ENCODE data around the gene MCRIP2.

Gene MCRIP2

DNA sequence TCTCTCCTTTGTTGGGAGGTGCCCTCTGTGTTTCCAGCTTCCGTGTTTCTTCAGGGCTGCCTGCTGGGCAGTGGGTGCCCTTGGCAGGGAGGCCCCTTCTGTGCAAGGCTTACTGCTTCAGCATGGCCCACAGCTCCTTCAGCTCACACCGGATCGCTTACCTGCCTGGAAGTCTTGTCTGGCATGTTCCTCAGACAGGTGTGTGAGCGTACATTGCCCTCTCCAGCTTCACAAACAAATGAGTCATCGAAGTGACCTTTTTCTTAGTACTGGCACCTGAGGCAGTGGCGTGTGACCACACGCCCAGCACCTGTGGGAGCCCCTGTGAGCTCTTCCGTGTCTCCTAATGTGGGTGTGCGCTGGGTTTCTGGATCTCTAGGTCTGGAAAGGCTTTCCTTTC, 48.2 kb upstream of the MCRIP2 start:
- no peaks in the 10 kb centered on the region for H3K36me3 ChIP-seq (replicated peaks; ENCODE audit: insufficient read depth, low read length)
- H4K20me1 ChIP-seq (ENCODE audit: insufficient read depth, low read length) = no peaks in the 10 kb centered on the region
- no peak overlapping the region for H3K4me2 ChIP-seq (ENCODE audit: low read depth, low read length)
- peaks cover 74% of the 10 kb centered on the region for H3K79me2 ChIP-seq (ENCODE audit: low read length)
- H3K4me3 ChIP-seq (ENCODE audit: low read length) = no peak overlapping the region
- no peaks in the 10 kb centered on the region for H3K27me3 ChIP-seq (replicated peaks; ENCODE audit: insufficient read depth, low read length)
- H3F3A ChIP-seq (ENCODE audit: insufficient read depth, low read length) = peaks cover 4% of the 10 kb centered on the region; the same call in 1 of the 2 replicates
- H3K4me1 ChIP-seq (ENCODE audit: low read length) = no peaks in the 10 kb centered on the region
- no peaks in the 10 kb centered on the region for H3K9me3 ChIP-seq (replicated peaks; ENCODE audit: insufficient read depth, low read length)
- H3K9me2 ChIP-seq (replicated peaks; ENCODE audit: insufficient read depth, low read length) = no peaks in the 10 kb centered on the region
- H3K27ac ChIP-seq (ENCODE audit: low read length) = no peak overlapping the region
- TF ChIP-seq CTCF (IDR thresholded peaks at IDR 0.05; ENCODE audit: low read length) (no peak), EZH2 (optimal IDR thresholded peaks at IDR 0.05; ENCODE audit: low read depth, low read length) (no peak), EZH2phosphoT487 (IDR thresholded peaks at IDR 0.05; ENCODE audit: low read length) (no peak)
- no peak for DNase-seq
- no peak overlapping the region for H3K9ac ChIP-seq (ENCODE audit: low read length)
- no peak overlapping the region for H2AFZ ChIP-seq (ENCODE audit: low read length)

DNA sequence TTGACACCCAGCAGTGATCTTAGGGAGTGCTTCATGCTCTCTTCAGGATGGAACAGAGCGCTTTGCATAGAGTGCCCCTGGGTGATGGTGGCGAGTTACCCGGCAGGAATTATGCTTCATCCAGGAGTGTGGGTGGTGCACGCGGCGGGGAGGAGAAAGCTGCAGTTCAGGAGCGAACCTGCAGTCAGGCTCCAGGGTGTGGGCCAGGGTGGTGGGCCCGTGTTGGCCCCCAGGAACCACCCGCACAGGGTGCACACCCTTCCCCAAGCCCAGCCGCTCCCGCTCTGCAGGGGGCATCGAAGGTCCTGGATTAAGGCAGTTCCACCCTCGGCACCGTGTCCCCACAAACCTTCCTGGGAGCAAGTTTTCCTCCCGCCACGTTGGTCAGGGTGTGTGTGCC, 47.8 kb upstream of the MCRIP2 start:
- Histone ChIP-seq H3K9me3 (replicated peaks; ENCODE audit: insufficient read depth, low read length) (no peaks in the 10 kb centered on the region), H3K4me2 (ENCODE audit: low read depth, low read length) (no peak overlapping the region), H4K20me1 (ENCODE audit: insufficient read depth, low read length) (no peaks in the 10 kb centered on the region), H3K9me2 (replicated peaks; ENCODE audit: insufficient read depth, low read length) (no peaks in the 10 kb centered on the region), H3K4me3 (ENCODE audit: low read length) (no peak overlapping the region), H3K27ac (ENCODE audit: low read length) (no peak overlapping the region), H3K79me2 (ENCODE audit: low read length) (peaks cover 75% of the 10 kb centered on the region), H3K9ac (ENCODE audit: low read length) (no peak overlapping the region), H3K36me3 (replicated peaks; ENCODE audit: insufficient read depth, low read length) (no peaks in the 10 kb centered on the region), H2AFZ (ENCODE audit: low read length) (no peak overlapping the region), H3F3A (ENCODE audit: insufficient read depth, low read length) (0 out of 2 replicates have a peak, but pooled peaks cover under 1% of the 10 kb centered on the region), H3K27me3 (replicated peaks; ENCODE audit: insufficient read depth, low read length) (no peaks in the 10 kb centered on the region), H3K4me1 (ENCODE audit: low read length) (no peaks in the 10 kb centered on the region)
- no peak for DNase-seq
- TF ChIP-seq EZH2phosphoT487 (IDR thresholded peaks at IDR 0.05; ENCODE audit: low read length) = no peak
- TF ChIP-seq EZH2 (optimal IDR thresholded peaks at IDR 0.05; ENCODE audit: low read depth, low read length) = no peak
- TF ChIP-seq CTCF (IDR thresholded peaks at IDR 0.05; ENCODE audit: low read length) = no peak

GRCh38 chr16:595094-595528, 46.5 kb upstream of the MCRIP2 start:
- Histone ChIP-seq H2AFZ (ENCODE audit: low read length) (no peak overlapping the region), H3K4me2 (ENCODE audit: low read depth, low read length) (no peak overlapping the region), H3K9me3 (replicated peaks; ENCODE audit: insufficient read depth, low read length) (no peaks in the 10 kb centered on the region), H3K4me1 (ENCODE audit: low read length) (no peaks in the 10 kb centered on the region), H3K4me3 (ENCODE audit: low read length) (no peak overlapping the region), H3K27me3 (replicated peaks; ENCODE audit: insufficient read depth, low read length) (no peaks in the 10 kb centered on the region), H3K36me3 (replicated peaks; ENCODE audit: insufficient read depth, low read length) (no peaks in the 10 kb centered on the region), H3K79me2 (ENCODE audit: low read length) (peaks cover 80% of the 10 kb centered on the region), H3K9me2 (replicated peaks; ENCODE audit: insufficient read depth, low read length) (no peaks in the 10 kb centered on the region), H3F3A (ENCODE audit: insufficient read depth, low read length) (no peaks in the 10 kb centered on the region), H3K27ac (ENCODE audit: low read length) (no peak overlapping the region), H4K20me1 (ENCODE audit: insufficient read depth, low read length) (no peaks in the 10 kb centered on the region), H3K9ac (ENCODE audit: low read length) (no peak overlapping the region)
- DNase-seq = no peak
- no peak for TF ChIP-seq CTCF (IDR thresholded peaks at IDR 0.05; ENCODE audit: low read length)
- TF ChIP-seq EZH2 (optimal IDR thresholded peaks at IDR 0.05; ENCODE audit: low read depth, low read length) = no peak
- TF ChIP-seq EZH2phosphoT487 (IDR thresholded peaks at IDR 0.05; ENCODE audit: low read length) = no peak
